K562 (cell line): ENCODE results near the gene MSH4. TPM values are rescaled to one million over a fixed set of nuclear protein-coding genes. Genes with fewer than 3 reads are reported as not detected.

Experiments
- polyA plus RNA-seq, 8 experiments: library from polyadenylated mRNA; depleted of rRNA in 4 of 8; stranded (reverse) in 5 of 8; unstranded in 3 of 8; fragments of >200 nt; fragmentation: Nextera tagmentation in 2 of 8; fragmentation: Illumina TruSeq in 1 of 8; extraction: Ambion mirVana in 2 of 8; extraction: Trizol in 1 of 8; gene quantifications; 2 replicates each; pipeline versions ENCODE4 v1.2.1 to v1.2.3, GENCODE V29; 2011 to 2014; ENCODE audit warnings: inconsistent platforms in 1 of 8, missing spikeins in 1 of 8
- total RNA-seq, 7 experiments: library from RNA; depleted of rRNA in 6 of 7; stranded (reverse); fragments of >200 nt in 6 of 7; fragmentation: Illumina TruSeq in 2 of 7; extraction: Trizol in 2 of 7; gene quantifications; 2 replicates each; pipeline versions ENCODE4 v1.2.1 to v1.2.3, GENCODE V29; 2011 to 2021; ENCODE audit warnings: low replicate concordance in 1 of 7
- TF ChIP-seq, protein P1 (sequence below), 2 experiments: fragments of 450-650 bp; formaldehyde crosslinking in 1 of 2; IDR thresholded peaks; 2 replicates each; pipeline versions ENCODE4 v1.4.0 to v1.6.1; 2014 to 2020; ENCODE audit warnings: mild to moderate bottlenecking in 2 of 2, borderline replicate concordance in 1 of 2, low read depth in 1 of 2

The MSH4 gene
- total and polyA plus RNA-seq, 9 of the 15 experiments (the other 6 are each of a cell fraction or from before 2014, with no cell fraction given), result 0.04 to 0.18 (median 0.12) TPM; not detected in 4

DNA sequence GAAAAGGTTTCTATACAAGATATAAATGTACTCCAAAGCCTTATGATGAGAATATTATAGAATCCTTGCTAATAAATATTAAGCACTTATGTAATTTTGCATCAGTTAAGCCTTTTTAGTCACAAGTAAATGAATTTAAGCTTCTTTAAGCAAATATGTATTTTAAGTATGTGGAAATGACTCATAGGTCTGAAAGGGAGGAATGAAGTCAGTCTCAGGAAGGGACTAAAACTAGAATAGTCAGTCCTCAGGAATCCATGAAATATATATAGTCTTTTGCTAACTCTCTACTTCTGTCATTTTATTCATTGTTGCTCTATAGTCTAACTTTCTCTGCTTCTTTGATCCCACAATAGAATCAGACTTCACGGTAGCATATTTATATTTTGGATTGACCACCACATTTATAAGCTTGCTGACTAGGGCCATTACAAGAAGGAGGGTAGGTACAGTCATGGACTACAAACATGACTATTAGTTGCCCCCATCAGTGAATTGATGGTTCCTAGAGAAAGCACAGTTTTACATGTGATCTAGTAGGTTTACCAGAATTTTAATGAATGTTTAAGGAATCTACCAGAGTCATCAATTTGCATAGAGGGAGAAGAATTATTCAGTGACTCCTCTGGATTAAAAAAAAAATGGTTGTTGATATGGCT lies 30.9 kb upstream of the MSH4 start (continued):
- TF ChIP-seq, protein P1, sequence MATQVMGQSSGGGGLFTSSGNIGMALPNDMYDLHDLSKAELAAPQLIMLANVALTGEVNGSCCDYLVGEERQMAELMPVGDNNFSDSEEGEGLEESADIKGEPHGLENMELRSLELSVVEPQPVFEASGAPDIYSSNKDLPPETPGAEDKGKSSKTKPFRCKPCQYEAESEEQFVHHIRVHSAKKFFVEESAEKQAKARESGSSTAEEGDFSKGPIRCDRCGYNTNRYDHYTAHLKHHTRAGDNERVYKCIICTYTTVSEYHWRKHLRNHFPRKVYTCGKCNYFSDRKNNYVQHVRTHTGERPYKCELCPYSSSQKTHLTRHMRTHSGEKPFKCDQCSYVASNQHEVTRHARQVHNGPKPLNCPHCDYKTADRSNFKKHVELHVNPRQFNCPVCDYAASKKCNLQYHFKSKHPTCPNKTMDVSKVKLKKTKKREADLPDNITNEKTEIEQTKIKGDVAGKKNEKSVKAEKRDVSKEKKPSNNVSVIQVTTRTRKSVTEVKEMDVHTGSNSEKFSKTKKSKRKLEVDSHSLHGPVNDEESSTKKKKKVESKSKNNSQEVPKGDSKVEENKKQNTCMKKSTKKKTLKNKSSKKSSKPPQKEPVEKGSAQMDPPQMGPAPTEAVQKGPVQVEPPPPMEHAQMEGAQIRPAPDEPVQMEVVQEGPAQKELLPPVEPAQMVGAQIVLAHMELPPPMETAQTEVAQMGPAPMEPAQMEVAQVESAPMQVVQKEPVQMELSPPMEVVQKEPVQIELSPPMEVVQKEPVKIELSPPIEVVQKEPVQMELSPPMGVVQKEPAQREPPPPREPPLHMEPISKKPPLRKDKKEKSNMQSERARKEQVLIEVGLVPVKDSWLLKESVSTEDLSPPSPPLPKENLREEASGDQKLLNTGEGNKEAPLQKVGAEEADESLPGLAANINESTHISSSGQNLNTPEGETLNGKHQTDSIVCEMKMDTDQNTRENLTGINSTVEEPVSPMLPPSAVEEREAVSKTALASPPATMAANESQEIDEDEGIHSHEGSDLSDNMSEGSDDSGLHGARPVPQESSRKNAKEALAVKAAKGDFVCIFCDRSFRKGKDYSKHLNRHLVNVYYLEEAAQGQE (IDR thresholded peaks at IDR 0.05; ENCODE audit: borderline replicate concordance), result no peak
- TF ChIP-seq, protein P1 (CRISPR knock-in tag; IDR thresholded peaks at IDR 0.05; ENCODE audit: low read depth), result no peak
